ENCODE data around the gene ZNF785.

Gene ZNF785

GRCh38 chr16:30571445-30572322 lies 13.8 kb downstream of the ZNF785 start, which contains the start of gene ZNF688:
Gene ZNF688, minus strand, starts transcription at chr16:30571714. Its CDS starts 85 bp downstream, at chr16:30571629.
- H3K79me2 ChIP-seq (ENCODE audit: control insufficient read depth, insufficient read depth, low read length, unreplicated experiment): no peaks in the 10 kb centered on the region
- H3K27me3 ChIP-seq (ENCODE audit: insufficient read depth, low read length): no peaks in the 10 kb centered on the region
- H3K36me3 ChIP-seq (ENCODE audit: insufficient read depth, low read length): no peaks in the 10 kb centered on the region
- H2AFZ ChIP-seq (ENCODE audit: low read length, unreplicated experiment): peak within 1 kb of the TSS; percentile 84
- H3K4me1 ChIP-seq (ENCODE audit: control insufficient read depth, insufficient read depth, low read length, unreplicated experiment): peaks cover 14% of the 10 kb centered on the region
- peak within 1 kb of the TSS; percentile 75 for H3K27ac ChIP-seq (ENCODE audit: low read depth, low read length)
- H3K4me3 ChIP-seq (ENCODE audit: low read depth, low read length): peak within 1 kb of the TSS; percentile 83

DNA sequence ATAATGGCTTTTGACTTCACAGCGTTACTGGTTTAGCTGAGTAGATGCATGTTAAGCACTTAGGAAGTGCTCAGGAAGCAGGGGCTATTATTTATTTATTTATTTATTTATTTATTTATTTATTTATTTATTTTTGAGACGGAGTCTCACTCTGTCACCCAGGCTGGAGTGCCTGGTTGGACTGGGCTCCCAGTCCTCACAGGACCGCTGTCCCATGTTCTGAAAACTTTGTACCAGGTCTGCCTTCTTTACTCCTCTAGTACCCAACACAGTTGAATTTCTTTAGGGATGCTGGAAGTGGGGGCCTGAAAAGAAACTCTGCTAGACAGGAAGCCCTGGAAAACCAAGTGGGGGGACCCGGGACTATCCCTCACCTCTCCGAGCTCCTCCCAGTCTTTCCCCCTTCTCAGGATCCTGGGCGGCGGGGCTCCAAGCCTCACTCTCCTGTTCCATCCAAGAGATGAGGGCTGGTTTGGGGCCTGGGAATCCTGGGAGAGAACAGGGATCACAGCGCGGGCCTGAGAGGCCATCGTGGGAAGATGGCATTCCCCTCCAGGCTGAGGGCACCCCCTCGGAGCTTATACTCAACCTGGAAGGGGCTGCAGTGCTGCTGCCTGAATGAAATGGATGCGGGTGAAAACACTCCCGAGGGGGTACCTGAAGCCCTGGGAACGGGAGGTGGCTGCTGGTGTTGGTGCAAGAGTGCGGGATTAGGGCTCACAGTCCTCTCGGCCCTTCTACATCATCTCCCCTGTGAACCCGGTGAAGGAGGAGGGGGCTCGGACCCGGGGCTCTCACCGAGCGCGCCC lies 14.7 kb downstream of the ZNF785 start:
- Histone ChIP-seq H3K27ac (ENCODE audit: low read depth, low read length) (peak overlapping the region; percentile 75), H3K4me1 (ENCODE audit: control insufficient read depth, insufficient read depth, low read length, unreplicated experiment) (peaks cover 14% of the 10 kb centered on the region), H3K79me2 (ENCODE audit: control insufficient read depth, insufficient read depth, low read length, unreplicated experiment) (no peaks in the 10 kb centered on the region), H3K4me3 (ENCODE audit: low read depth, low read length) (peak overlapping the region; percentile 83), H2AFZ (ENCODE audit: low read length, unreplicated experiment) (peak overlapping the region; percentile 59), H3K36me3 (ENCODE audit: insufficient read depth, low read length) (no peaks in the 10 kb centered on the region), H3K27me3 (ENCODE audit: insufficient read depth, low read length) (no peaks in the 10 kb centered on the region)

DNA sequence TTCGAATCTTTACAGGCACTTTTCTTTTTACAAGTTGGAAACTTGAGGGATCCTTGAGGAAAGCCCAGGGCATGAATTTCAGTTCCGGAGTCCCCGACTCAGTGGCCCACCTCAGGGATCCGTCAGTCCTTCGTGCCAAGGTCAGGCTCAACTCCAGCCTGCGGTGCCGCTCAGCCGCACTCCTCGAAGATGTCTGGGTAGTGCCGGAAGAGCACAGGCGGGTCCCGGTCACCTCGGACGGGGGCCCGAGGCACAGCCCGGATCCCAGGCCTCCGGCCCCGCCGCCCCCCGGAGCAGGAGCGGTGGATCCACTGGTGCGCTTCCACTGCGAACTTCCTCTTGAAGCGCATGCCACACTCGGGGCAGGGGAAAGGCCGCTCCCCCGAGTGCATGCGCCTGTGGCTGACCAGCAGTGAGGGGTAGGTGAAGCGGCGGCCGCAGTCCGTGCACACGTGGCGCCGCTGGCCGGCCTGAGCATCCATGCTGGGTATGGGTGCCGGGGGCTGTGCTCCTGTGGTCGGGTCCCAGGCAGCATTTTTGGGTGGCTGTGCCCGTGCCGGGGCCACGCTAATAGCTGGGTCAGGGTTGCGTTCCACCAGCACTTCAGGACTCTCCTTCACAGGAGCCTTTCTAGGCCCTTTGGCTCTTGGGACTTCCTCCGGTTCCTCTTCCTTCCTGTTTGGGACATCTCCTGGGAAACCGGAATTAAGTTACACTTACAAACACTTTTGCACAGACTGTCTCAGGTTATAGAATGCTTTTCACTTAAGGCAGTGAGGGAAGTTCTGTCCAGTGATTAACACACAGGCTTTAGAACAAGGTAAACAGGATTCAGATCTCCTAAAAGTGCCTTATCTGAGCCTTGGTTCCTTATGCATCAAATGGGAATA lies 15.5 kb downstream of the ZNF785 start:
- H3K4me3 ChIP-seq (ENCODE audit: low read depth, low read length): no peak overlapping the region

GRCh38 chr16:30569281-30569680 lies 16.2 kb downstream of the ZNF785 start:
- Histone ChIP-seq H3K4me3 (ENCODE audit: low read depth, low read length) (no peak overlapping the region), H3K79me2 (ENCODE audit: control insufficient read depth, insufficient read depth, low read length, unreplicated experiment) (no peaks in the 10 kb centered on the region), H2AFZ (ENCODE audit: low read length, unreplicated experiment) (no peak overlapping the region), H3K27me3 (ENCODE audit: insufficient read depth, low read length) (no peaks in the 10 kb centered on the region), H3K4me1 (ENCODE audit: control insufficient read depth, insufficient read depth, low read length, unreplicated experiment) (peaks cover 14% of the 10 kb centered on the region), H3K27ac (ENCODE audit: low read depth, low read length) (peak overlapping the region; percentile 85; the same call in 1 of the 2 replicates), H3K36me3 (ENCODE audit: insufficient read depth, low read length) (no peaks in the 10 kb centered on the region)

More for the DNA sequence above, 15.5 kb downstream of the ZNF785 start:
- no peak overlapping the region for H2AFZ ChIP-seq (ENCODE audit: low read length, unreplicated experiment)
- H3K27me3 ChIP-seq (ENCODE audit: insufficient read depth, low read length): no peaks in the 10 kb centered on the region
- no peaks in the 10 kb centered on the region for H3K79me2 ChIP-seq (ENCODE audit: control insufficient read depth, insufficient read depth, low read length, unreplicated experiment)
- no peaks in the 10 kb centered on the region for H3K36me3 ChIP-seq (ENCODE audit: insufficient read depth, low read length)
- H3K27ac ChIP-seq (ENCODE audit: low read depth, low read length): no peak overlapping the region
- H3K4me1 ChIP-seq (ENCODE audit: control insufficient read depth, insufficient read depth, low read length, unreplicated experiment): peaks cover 14% of the 10 kb centered on the region

DNA sequence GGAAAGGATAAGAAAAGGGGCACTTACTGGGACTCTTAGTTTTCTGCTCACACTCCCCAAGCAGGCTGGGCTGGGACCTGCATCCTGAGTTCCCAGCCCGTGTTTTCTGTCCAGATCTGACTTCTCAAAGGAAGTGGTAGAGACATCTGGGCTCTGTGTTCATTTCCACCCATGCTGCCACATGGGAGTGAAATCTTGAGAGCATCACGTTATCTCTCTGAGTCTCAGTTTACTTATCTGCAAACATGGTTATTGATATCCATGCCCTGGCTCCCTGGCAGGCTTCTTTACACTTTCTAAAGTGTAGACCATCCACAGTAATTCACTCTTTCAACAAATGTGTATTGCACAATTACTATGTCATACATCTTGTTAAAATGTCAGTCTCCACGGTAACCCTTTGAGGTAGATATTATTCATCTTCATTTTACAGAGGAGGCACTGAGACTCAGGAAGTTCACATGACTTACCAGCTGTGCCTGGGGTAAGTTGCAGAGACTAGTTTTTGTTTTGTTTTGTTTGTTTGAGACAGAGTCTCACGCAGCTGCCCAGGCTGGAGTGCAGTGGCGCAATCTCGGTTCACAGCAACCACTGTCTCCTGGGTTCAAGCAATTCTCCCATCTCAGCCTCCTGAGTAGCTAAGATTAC lies 17.4 kb downstream of the ZNF785 start:
- Histone ChIP-seq H3K79me2 (ENCODE audit: control insufficient read depth, insufficient read depth, low read length, unreplicated experiment) (no peaks in the 10 kb centered on the region), H3K36me3 (ENCODE audit: insufficient read depth, low read length) (no peaks in the 10 kb centered on the region), H2AFZ (ENCODE audit: low read length, unreplicated experiment) (no peak overlapping the region), H3K27ac (ENCODE audit: low read depth, low read length) (peak overlapping the region; percentile 85), H3K27me3 (ENCODE audit: insufficient read depth, low read length) (no peaks in the 10 kb centered on the region), H3K4me3 (ENCODE audit: low read depth, low read length) (no peak overlapping the region), H3K4me1 (ENCODE audit: control insufficient read depth, insufficient read depth, low read length, unreplicated experiment) (peaks cover 14% of the 10 kb centered on the region)

DNA sequence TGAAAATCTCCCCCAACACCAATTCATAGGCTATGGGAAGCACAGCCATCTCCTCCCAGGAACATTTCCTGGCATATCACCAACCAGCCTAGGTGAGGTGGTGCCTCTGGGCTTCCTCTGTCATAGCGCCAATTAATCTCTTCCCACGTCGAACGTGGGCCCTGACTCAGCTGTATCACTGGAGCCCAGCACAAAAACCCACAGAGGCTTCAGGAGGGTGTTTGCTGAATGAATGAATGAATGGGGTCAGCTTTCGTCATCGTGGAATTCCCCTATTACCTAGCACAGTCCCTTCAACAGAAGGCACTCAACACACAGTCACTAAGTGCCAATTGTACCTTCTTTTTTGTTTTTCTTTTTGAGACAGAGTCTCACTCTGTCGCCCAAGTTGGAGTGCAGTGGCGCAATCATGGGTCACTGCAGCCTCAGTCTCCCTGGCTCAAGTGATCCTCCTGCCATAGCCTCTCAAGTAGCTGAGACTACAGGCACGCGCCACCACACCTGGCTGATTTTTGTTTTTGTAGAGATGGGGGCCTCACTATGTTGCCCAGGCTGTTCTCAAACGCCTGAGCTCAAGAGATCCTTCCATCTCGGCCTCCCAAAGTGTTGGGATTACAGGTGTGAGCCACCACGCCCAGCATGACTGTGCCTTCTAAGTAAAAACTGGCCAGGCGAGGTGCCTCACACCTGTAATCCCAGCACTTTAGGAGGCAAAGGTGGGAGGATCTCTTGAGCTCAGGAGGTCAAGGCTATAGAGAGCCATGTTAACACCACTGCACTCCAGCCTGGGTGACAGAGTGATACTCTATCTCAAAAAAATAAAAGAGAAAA lies 18.1 kb downstream of the ZNF785 start:
- peaks cover 14% of the 10 kb centered on the region for H3K4me1 ChIP-seq (ENCODE audit: control insufficient read depth, insufficient read depth, low read length, unreplicated experiment)
- no peaks in the 10 kb centered on the region for H3K79me2 ChIP-seq (ENCODE audit: control insufficient read depth, insufficient read depth, low read length, unreplicated experiment)
- no peaks in the 10 kb centered on the region for H3K36me3 ChIP-seq (ENCODE audit: insufficient read depth, low read length)
- no peaks in the 10 kb centered on the region for H3K27me3 ChIP-seq (ENCODE audit: insufficient read depth, low read length)
- H3K4me3 ChIP-seq (ENCODE audit: low read depth, low read length): no peak overlapping the region
- no peak overlapping the region for H2AFZ ChIP-seq (ENCODE audit: low read length, unreplicated experiment)
- peak overlapping the region; percentile 85 for H3K27ac ChIP-seq (ENCODE audit: low read depth, low read length)

- no peaks in the 10 kb centered on the region for H3K36me3 ChIP-seq (ENCODE audit: insufficient read depth, low read length)
- H3K79me2 ChIP-seq (ENCODE audit: control insufficient read depth, insufficient read depth, low read length, unreplicated experiment): no peaks in the 10 kb centered on the region
- H3K27ac ChIP-seq (ENCODE audit: low read depth, low read length): no peak overlapping the region
- no peaks in the 10 kb centered on the region for H3K27me3 ChIP-seq (ENCODE audit: insufficient read depth, low read length)
- peaks cover 14% of the 10 kb centered on the region for H3K4me1 ChIP-seq (ENCODE audit: control insufficient read depth, insufficient read depth, low read length, unreplicated experiment)
- H2AFZ ChIP-seq (ENCODE audit: low read length, unreplicated experiment): no peak overlapping the region
- no peak overlapping the region for H3K4me3 ChIP-seq (ENCODE audit: low read depth, low read length)
These were observed 19.0 kb downstream of the ZNF785 start for GRCh38 chr16:30566531-30566930.

DNA sequence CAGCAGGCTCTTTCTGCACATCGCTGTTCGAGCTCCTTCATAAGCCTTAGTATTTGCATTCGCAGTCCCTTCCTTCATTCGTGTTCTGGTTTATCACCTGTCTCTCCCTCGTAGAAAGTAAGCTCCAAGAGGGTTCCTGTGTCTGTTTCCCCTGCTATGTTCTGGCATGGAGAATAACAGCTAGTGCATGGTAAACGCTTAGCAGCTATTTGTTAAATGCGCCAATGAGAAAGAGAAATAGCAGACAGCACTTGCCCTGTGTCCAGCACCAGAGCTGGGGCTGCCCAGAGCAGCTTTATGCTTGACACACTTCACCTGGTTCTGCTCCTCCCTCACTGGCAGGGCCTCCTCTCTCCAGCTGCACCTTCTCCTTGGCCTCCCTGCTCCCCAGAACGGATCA lies 19.5 kb downstream of the ZNF785 start:
- no peaks in the 10 kb centered on the region for H3K36me3 ChIP-seq (ENCODE audit: insufficient read depth, low read length)
- no peak overlapping the region for H3K4me3 ChIP-seq (ENCODE audit: low read depth, low read length)
- H3K27ac ChIP-seq (ENCODE audit: low read depth, low read length): no peak overlapping the region
- no peaks in the 10 kb centered on the region for H3K79me2 ChIP-seq (ENCODE audit: control insufficient read depth, insufficient read depth, low read length, unreplicated experiment)
- H3K27me3 ChIP-seq (ENCODE audit: insufficient read depth, low read length): no peaks in the 10 kb centered on the region
- peaks cover 14% of the 10 kb centered on the region for H3K4me1 ChIP-seq (ENCODE audit: control insufficient read depth, insufficient read depth, low read length, unreplicated experiment)
- H2AFZ ChIP-seq (ENCODE audit: low read length, unreplicated experiment): no peak overlapping the region

DNA sequence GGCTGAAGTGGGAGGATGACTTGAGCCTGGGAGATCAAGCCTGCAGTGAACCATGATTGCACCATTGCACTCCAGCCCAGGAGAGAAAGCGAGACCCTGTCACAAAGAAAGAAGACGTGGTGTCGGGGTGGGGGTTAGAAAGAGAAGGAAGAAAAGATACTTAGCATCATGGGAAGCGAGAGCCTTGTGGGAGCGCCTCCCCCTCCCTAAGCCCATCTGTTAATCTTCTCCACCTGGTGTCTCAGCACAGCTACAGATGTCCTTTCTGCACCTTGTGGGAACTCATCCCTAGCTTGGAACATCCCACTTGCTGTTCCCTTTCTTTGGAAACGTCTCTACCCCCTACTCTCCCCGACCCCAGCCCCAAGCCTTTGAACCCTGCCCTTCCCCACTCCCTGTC lies 20.0 kb downstream of the ZNF785 start:
- Histone ChIP-seq H3K4me1 (ENCODE audit: control insufficient read depth, insufficient read depth, low read length, unreplicated experiment) (peaks cover 14% of the 10 kb centered on the region), H3K27ac (ENCODE audit: low read depth, low read length) (no peak overlapping the region), H3K27me3 (ENCODE audit: insufficient read depth, low read length) (no peaks in the 10 kb centered on the region), H2AFZ (ENCODE audit: low read length, unreplicated experiment) (no peak overlapping the region), H3K36me3 (ENCODE audit: insufficient read depth, low read length) (no peaks in the 10 kb centered on the region), H3K4me3 (ENCODE audit: low read depth, low read length) (no peak overlapping the region), H3K79me2 (ENCODE audit: control insufficient read depth, insufficient read depth, low read length, unreplicated experiment) (no peaks in the 10 kb centered on the region)

Data from ACC112 (cell line).